Activated naive CD8-positive, alpha-beta T cell treated with anti-CD3 and anti-CD28 coated beads, Interleukin-2, amount 50 U/mL, for 24 hours (primary cell): ENCODE data around the gene ITGAX.

Experiments used
- ATAC-seq: fragments of 150-1000 bp; cut with Tn5 transposase; one replicate; pipeline ENCODE4 v1.10.0; 2021
- DNase-seq: peaks from one replicate; pipeline ENCODE4 v3.0.0; 2021
- H3K27ac Mint-ChIP-seq: one replicate; pipeline ENCODE4 v1.8.0; 2021; ENCODE audit warnings: mild to moderate bottlenecking, mixed read lengths
- H3K27me3 Mint-ChIP-seq: one replicate; pipeline ENCODE4 v1.8.0; 2021; ENCODE audit warnings: mixed read lengths
- H3K36me3 Mint-ChIP-seq: one replicate; pipeline ENCODE4 v1.8.0; 2021; ENCODE audit warnings: low read depth, mixed read lengths
- H3K4me1 Mint-ChIP-seq: one replicate; pipeline ENCODE4 v1.8.0; 2021; ENCODE audit warnings: mixed read lengths
- H3K4me3 Mint-ChIP-seq: one replicate; pipeline ENCODE4 v1.8.0; 2021; ENCODE audit warnings: mild to moderate bottlenecking, moderate library complexity, mixed read lengths
- H3K9me3 Mint-ChIP-seq: one replicate; pipeline ENCODE4 v1.8.0; 2021; ENCODE audit warnings: mixed read lengths

ITGAX gene

GRCh38 chr16:31377210-31377903, 22.4 kb downstream of the ITGAX start:
- Mint-ChIP-seq H3K36me3 (no peaks in the 10 kb centered on the region), H3K27me3 (peaks cover 1% of the 10 kb centered on the region), H3K4me3 (no peak overlapping the region), H3K27ac (no peak overlapping the region), H3K4me1 (peaks cover 10% of the 10 kb centered on the region), H3K9me3 (peaks cover 10% of the 10 kb centered on the region)
- no peak for ATAC-seq
- DNase-seq: no peak

- ATAC-seq (no peak), DNase-seq (no peak)
- peaks cover 14% of the 10 kb centered on the region for H3K4me1 Mint-ChIP-seq
- peaks cover 9% of the 10 kb centered on the region for H3K9me3 Mint-ChIP-seq
- no peak overlapping the region for H3K27ac Mint-ChIP-seq
- H3K4me3 Mint-ChIP-seq: no peak overlapping the region
- H3K27me3 Mint-ChIP-seq: peaks cover 3% of the 10 kb centered on the region
- H3K36me3 Mint-ChIP-seq: no peaks in the 10 kb centered on the region
Measured at GRCh38 chr16:31380201-31380600, 25.2 kb downstream of the ITGAX start.

GRCh38 chr16:31382485-31383161, 27.6 kb downstream of the ITGAX start:
- peaks cover 5% of the 10 kb centered on the region for H3K27me3 Mint-ChIP-seq

GRCh38 chr16:31385680-31386079, 30.7 kb downstream of the ITGAX start:
- Mint-ChIP-seq H3K4me3 (no peak overlapping the region), H3K27ac (peak overlapping the region; percentile 22), H3K9me3 (no peaks in the 10 kb centered on the region), H3K27me3 (peaks cover 10% of the 10 kb centered on the region), H3K4me1 (peaks cover 30% of the 10 kb centered on the region), H3K36me3 (no peaks in the 10 kb centered on the region)
- ATAC-seq: no peak
- no peak for DNase-seq

More at GRCh38 chr16:31382485-31383161, 27.6 kb downstream of the ITGAX start:
- Mint-ChIP-seq H3K36me3 (no peaks in the 10 kb centered on the region), H3K4me1 (peaks cover 30% of the 10 kb centered on the region), H3K9me3 (no peaks in the 10 kb centered on the region), H3K27ac (no peak overlapping the region), H3K4me3 (no peak overlapping the region)
- ATAC-seq (no peak), DNase-seq (peak; percentile 76)

- Mint-ChIP-seq H3K27me3 (peaks cover 10% of the 10 kb centered on the region), H3K27ac (peak overlapping the region; percentile 75), H3K4me1 (peaks cover 30% of the 10 kb centered on the region), H3K36me3 (no peaks in the 10 kb centered on the region), H3K9me3 (no peaks in the 10 kb centered on the region), H3K4me3 (no peak overlapping the region)
- ATAC-seq (peak; percentile 98), DNase-seq (peak; percentile 23)
Measured at GRCh38 chr16:31386157-31386984, 31.4 kb downstream of the ITGAX start.

GRCh38 chr16:31388535-31388934, 33.6 kb downstream of the ITGAX start:
- Mint-ChIP-seq H3K27me3 (peaks cover 7% of the 10 kb centered on the region), H3K4me1 (peaks cover 27% of the 10 kb centered on the region), H3K36me3 (no peaks in the 10 kb centered on the region), H3K27ac (no peak overlapping the region), H3K9me3 (no peaks in the 10 kb centered on the region), H3K4me3 (no peak overlapping the region)
- DNase-seq (no peak), ATAC-seq (no peak)

- Mint-ChIP-seq H3K9me3 (no peaks in the 10 kb centered on the region), H3K4me3 (no peak overlapping the region), H3K36me3 (no peaks in the 10 kb centered on the region), H3K27ac (no peak overlapping the region), H3K4me1 (peaks cover 21% of the 10 kb centered on the region), H3K27me3 (peaks cover 7% of the 10 kb centered on the region)
- ATAC-seq: no peak
- no peak for DNase-seq
Measured at GRCh38 chr16:31390504-31391041, 35.6 kb downstream of the ITGAX start.

GRCh38 chr16:31393056-31393455, 38.1 kb downstream of the ITGAX start, which contains the start of gene ITGAD:
TSS of gene ITGAD (plus strand) at chr16:31393335. CDS start at chr16:31393361, 26 bp downstream.
- no peak for DNase-seq
- H3K27me3 Mint-ChIP-seq: peaks cover 5% of the 10 kb centered on the region
- no peak within 1 kb of the TSS for H3K27ac Mint-ChIP-seq
- no peaks in the 10 kb centered on the region for H3K4me1 Mint-ChIP-seq
- H3K9me3 Mint-ChIP-seq: no peaks in the 10 kb centered on the region
- H3K36me3 Mint-ChIP-seq: no peaks in the 10 kb centered on the region
- no peak within 1 kb of the TSS for H3K4me3 Mint-ChIP-seq
- no peak for ATAC-seq

- DNase-seq (no peak), ATAC-seq (no peak)
Measured at GRCh38 chr16:31395647-31396046, 40.7 kb downstream of the ITGAX start.

GRCh38 chr16:31397096-31397660, 42.2 kb downstream of the ITGAX start:
- no peak for DNase-seq
- Mint-ChIP-seq H3K4me1 (peaks cover 13% of the 10 kb centered on the region), H3K36me3 (peaks cover 2% of the 10 kb centered on the region), H3K27me3 (no peaks in the 10 kb centered on the region), H3K9me3 (peaks cover 10% of the 10 kb centered on the region), H3K4me3 (no peak overlapping the region), H3K27ac (no peak overlapping the region)
- ATAC-seq: no peak

More at GRCh38 chr16:31395647-31396046, 40.7 kb downstream of the ITGAX start:
- Mint-ChIP-seq H3K36me3 (peaks cover 2% of the 10 kb centered on the region), H3K4me1 (peaks cover 13% of the 10 kb centered on the region), H3K9me3 (peaks cover 10% of the 10 kb centered on the region), H3K27me3 (no peaks in the 10 kb centered on the region), H3K27ac (no peak overlapping the region), H3K4me3 (no peak overlapping the region)

GRCh38 chr16:31397701-31398100, 42.7 kb downstream of the ITGAX start:
- ATAC-seq (no peak), DNase-seq (no peak)
- Mint-ChIP-seq H3K27me3 (no peaks in the 10 kb centered on the region), H3K4me1 (peaks cover 16% of the 10 kb centered on the region), H3K4me3 (no peak overlapping the region), H3K36me3 (peaks cover 2% of the 10 kb centered on the region), H3K9me3 (peaks cover 10% of the 10 kb centered on the region), H3K27ac (no peak overlapping the region)

- H3K4me1 Mint-ChIP-seq: peaks cover 25% of the 10 kb centered on the region
- H3K27ac Mint-ChIP-seq: no peak overlapping the region
- peaks cover 10% of the 10 kb centered on the region for H3K9me3 Mint-ChIP-seq
- no peaks in the 10 kb centered on the region for H3K27me3 Mint-ChIP-seq
- no peak overlapping the region for H3K4me3 Mint-ChIP-seq
- no peak for ATAC-seq
- peaks cover 2% of the 10 kb centered on the region for H3K36me3 Mint-ChIP-seq
- no peak for DNase-seq
Measured at GRCh38 chr16:31400191-31400590, 45.2 kb downstream of the ITGAX start.

- no peak overlapping the region for H3K27ac Mint-ChIP-seq
- no peaks in the 10 kb centered on the region for H3K27me3 Mint-ChIP-seq
- H3K36me3 Mint-ChIP-seq: peaks cover 2% of the 10 kb centered on the region
- ATAC-seq (no peak), DNase-seq (no peak)
- peaks cover 25% of the 10 kb centered on the region for H3K4me1 Mint-ChIP-seq
- peaks cover 10% of the 10 kb centered on the region for H3K9me3 Mint-ChIP-seq
- no peak overlapping the region for H3K4me3 Mint-ChIP-seq
Measured at GRCh38 chr16:31401436-31401835, 46.5 kb downstream of the ITGAX start.

- ATAC-seq (no peak), DNase-seq (no peak)
- Mint-ChIP-seq H3K27ac (no peak overlapping the region), H3K36me3 (peaks cover 2% of the 10 kb centered on the region), H3K9me3 (peaks cover 10% of the 10 kb centered on the region), H3K4me1 (peaks cover 25% of the 10 kb centered on the region), H3K27me3 (peaks cover 2% of the 10 kb centered on the region), H3K4me3 (no peak overlapping the region)
Measured at GRCh38 chr16:31402687-31403086, 47.7 kb downstream of the ITGAX start.
